HepG2 (cell line): ENCODE data around the gene DIRAS1. TPM values are rescaled to one million over a fixed set of nuclear protein-coding genes. Genes with fewer than 3 reads are reported as not detected.

ENCODE experiments used
- CREB1 ChIP-seq, 2 experiments: fragments of 450-650 bp in 1 of 2; IDR thresholded peaks; 2 replicates each; pipeline ENCODE4 v1.6.1; 2016 to 2017; ENCODE audit warnings: control low read depth in 1 of 2, mild to moderate bottlenecking in 1 of 2, missing compliant biosample characterization in 1 of 2, missing genetic modification characterization in 1 of 2
- HNRNPLL ChIP-seq: fragments of 200-400 bp; formaldehyde crosslinking; IDR thresholded peaks from 2 replicates; pipeline ENCODE4 v1.6.1; 2017; ENCODE audit warnings: mild to moderate bottlenecking, low read depth, low read length; ENCODE audit not compliant: poor library complexity, severe bottlenecking
- PHF8 ChIP-seq: sonication (generic); formaldehyde crosslinking; IDR thresholded peaks from 2 replicates; pipeline ENCODE4 v1.5.0; 2020; ENCODE audit warnings: missing genetic modification reagents
- POLR2AphosphoS5 ChIP-seq: IDR thresholded peaks from 2 replicates; pipeline ENCODE4 v1.6.1; 2012; ENCODE audit warnings: low read depth, low read length
- RERE ChIP-seq: IDR thresholded peaks from 2 replicates; pipeline ENCODE4 v1.6.1; 2016; ENCODE audit warnings: low read depth, missing genetic modification reagents, missing compliant biosample characterization
- SP4 ChIP-seq: sonication (generic); formaldehyde crosslinking; IDR thresholded peaks from 2 replicates; pipeline ENCODE4 v1.8.1; 2023; ENCODE audit warnings: mild to moderate bottlenecking, missing genetic modification reagents
- SRY ChIP-seq: sonication (generic); formaldehyde crosslinking; IDR thresholded peaks from 2 replicates; pipeline ENCODE4 v1.8.0; 2022; ENCODE audit warnings: mild to moderate bottlenecking, missing genetic modification reagents
- TIGD3 ChIP-seq: sonication (generic); formaldehyde crosslinking; IDR thresholded peaks from 2 replicates; pipeline ENCODE4 v1.5.1; 2020; ENCODE audit warnings: mild to moderate bottlenecking, missing genetic modification reagents, borderline replicate concordance
- ZBTB3 ChIP-seq: sonication (generic); formaldehyde crosslinking; IDR thresholded peaks from 2 replicates; pipeline ENCODE4 v1.4.0; 2020; ENCODE audit warnings: low read depth, mild to moderate bottlenecking, moderate library complexity, missing genetic modification reagents, borderline replicate concordance
- ZNF142 ChIP-seq: sonication (generic); formaldehyde crosslinking; IDR thresholded peaks from 2 replicates; pipeline ENCODE4 v1.4.0; 2020; ENCODE audit warnings: missing genetic modification reagents
- ZNF24 ChIP-seq: fragments of 450-650 bp; IDR thresholded peaks from 2 replicates; pipeline ENCODE4 v1.6.1; 2017; ENCODE audit warnings: antibody characterized with exemption, mild to moderate bottlenecking
- ZNF343 ChIP-seq: sonication (generic); formaldehyde crosslinking; IDR thresholded peaks from 2 replicates; pipeline ENCODE4 v1.4.0; 2020; ENCODE audit warnings: mild to moderate bottlenecking, missing genetic modification reagents
- ZNF773 ChIP-seq: sonication (generic); formaldehyde crosslinking; IDR thresholded peaks from 2 replicates; pipeline ENCODE4 v1.4.0; 2020; ENCODE audit warnings: missing genetic modification reagents, borderline replicate concordance
- ZNF775 ChIP-seq: sonication (generic); formaldehyde crosslinking; IDR thresholded peaks from 2 replicates; pipeline ENCODE4 v1.4.0; 2020; ENCODE audit warnings: missing genetic modification reagents, mild to moderate bottlenecking, moderate library complexity, borderline replicate concordance
- ZNF878 ChIP-seq: sonication (generic); formaldehyde crosslinking; IDR thresholded peaks from 2 replicates; pipeline ENCODE4 v1.8.1; 2023; ENCODE audit warnings: mild to moderate bottlenecking, missing genetic modification reagents, moderate library complexity
- polyA plus RNA-seq, 8 experiments: library from polyadenylated mRNA; depleted of rRNA in 3 of 8; stranded (reverse) in 7 of 8; unstranded in 1 of 8; fragments of >200 nt; fragmentation: Illumina TruSeq in 4 of 8; extraction: Trizol in 4 of 8; gene quantifications; 2 replicates each; pipeline versions ENCODE4 v1.2.1 to v1.2.3, GENCODE V29; 2011 to 2016; ENCODE audit warnings: low read depth in 4 of 8, missing spikeins in 1 of 8, mixed read lengths in 1 of 8; ENCODE audit not compliant: insufficient read depth in 1 of 8
- total RNA-seq, 5 experiments: library from RNA; depleted of rRNA; stranded (reverse); fragments of >200 nt; fragmentation: Illumina TruSeq; extraction: Trizol; gene quantifications; 2 replicates each; pipeline ENCODE4 v1.2.3, GENCODE V29; 2016; ENCODE audit warnings: low read depth in 1 of 5

Gene DIRAS1
- total and polyA plus RNA-seq, 2 of the 13 experiments (the other 11 are each of a cell fraction or from before 2014, with no cell fraction given) = 0.97 to 1.8 TPM

GRCh38 chr19:2702170-2703076 is 18.7 kb downstream of the DIRAS1 start, which contains the start of gene GNG7 (continued):
- TF ChIP-seq RERE (CRISPR knock-in tag) = no peak
- TF ChIP-seq ZNF24 = 0 out of 2 replicates have a peak, but pooled peaks have one; percentile 20
- peak; percentile 51 for TF ChIP-seq POLR2AphosphoS5
- peak; percentile 34; the same call in 1 of the 2 replicates for TF ChIP-seq PHF8
- no peak for TF ChIP-seq HNRNPLL
- TF ChIP-seq ZNF878 (CRISPR knock-in tag) = no peak
- no peak for TF ChIP-seq ZNF343 (CRISPR knock-in tag)
- peak; percentile 91 for TF ChIP-seq CREB1 (IDR thresholded peaks at IDR 0.05)
- no peak; the same call in 1 of the 2 replicates for TF ChIP-seq CREB1 (CRISPR knock-in tag; IDR thresholded peaks at IDR 0.05)
- TF ChIP-seq ZNF142 (CRISPR knock-in tag) = no peak
- no peak for TF ChIP-seq TIGD3 (CRISPR knock-in tag)
- no peak for TF ChIP-seq ZNF775 (CRISPR knock-in tag)
- no peak for TF ChIP-seq ZBTB3 (CRISPR knock-in tag)
- TF ChIP-seq ZNF773 (CRISPR knock-in tag) = no peak
- peak; percentile 98 for TF ChIP-seq SP4 (CRISPR knock-in tag)
- 0 out of 2 replicates have a peak, but pooled peaks have one; percentile 26 for TF ChIP-seq SRY (CRISPR knock-in tag)
